Testis (tissue), 2 donors: ENCODE data around the gene NAT8L.

Experiments used
- POLR2A ChIP-seq: fragments of 450-650 bp; IDR thresholded peaks from one replicate; pipeline ENCODE4 v1.6.1; 2017; ENCODE audit warnings: antibody characterized with exemption, mild to moderate bottlenecking, moderate library complexity
- TF ChIP-seq, protein P1 (sequence below), 3 experiments: fragments of 450-650 bp in 2 of 3; fragments of 200-600 bp in 1 of 3; sonication (generic) in 1 of 3; IDR thresholded peaks; one replicate each; pipeline ENCODE4 v1.5.1; 2016 to 2019; ENCODE audit warnings: antibody characterized with exemption in 3 of 3, mild to moderate bottlenecking in 2 of 3, moderate library complexity in 1 of 3

DNA sequence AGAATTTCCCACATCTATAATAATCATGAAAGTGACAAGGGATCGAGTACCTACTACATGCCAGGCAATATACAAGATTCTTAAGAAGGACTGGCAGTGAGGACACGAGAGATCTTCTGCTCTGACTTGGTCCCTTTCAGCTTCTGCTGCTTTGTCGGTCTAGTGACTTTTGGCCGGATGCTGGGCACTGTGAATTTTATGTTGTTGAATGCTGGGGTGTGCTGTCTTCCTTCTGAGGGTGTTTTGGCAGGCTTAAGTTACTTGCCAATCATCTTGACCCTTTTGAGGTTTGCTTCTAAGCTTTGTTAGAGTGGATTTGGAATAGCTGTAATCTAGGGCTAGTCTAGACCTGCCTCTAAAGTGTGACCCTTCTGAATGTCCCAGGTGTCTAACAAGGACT is 23.5 kb downstream of the NAT8L start:
- no peak for TF ChIP-seq POLR2A
- TF ChIP-seq, protein P1, sequence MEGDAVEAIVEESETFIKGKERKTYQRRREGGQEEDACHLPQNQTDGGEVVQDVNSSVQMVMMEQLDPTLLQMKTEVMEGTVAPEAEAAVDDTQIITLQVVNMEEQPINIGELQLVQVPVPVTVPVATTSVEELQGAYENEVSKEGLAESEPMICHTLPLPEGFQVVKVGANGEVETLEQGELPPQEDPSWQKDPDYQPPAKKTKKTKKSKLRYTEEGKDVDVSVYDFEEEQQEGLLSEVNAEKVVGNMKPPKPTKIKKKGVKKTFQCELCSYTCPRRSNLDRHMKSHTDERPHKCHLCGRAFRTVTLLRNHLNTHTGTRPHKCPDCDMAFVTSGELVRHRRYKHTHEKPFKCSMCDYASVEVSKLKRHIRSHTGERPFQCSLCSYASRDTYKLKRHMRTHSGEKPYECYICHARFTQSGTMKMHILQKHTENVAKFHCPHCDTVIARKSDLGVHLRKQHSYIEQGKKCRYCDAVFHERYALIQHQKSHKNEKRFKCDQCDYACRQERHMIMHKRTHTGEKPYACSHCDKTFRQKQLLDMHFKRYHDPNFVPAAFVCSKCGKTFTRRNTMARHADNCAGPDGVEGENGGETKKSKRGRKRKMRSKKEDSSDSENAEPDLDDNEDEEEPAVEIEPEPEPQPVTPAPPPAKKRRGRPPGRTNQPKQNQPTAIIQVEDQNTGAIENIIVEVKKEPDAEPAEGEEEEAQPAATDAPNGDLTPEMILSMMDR (IDR thresholded peaks at IDR 0.05): no peak
